Astrocyte (in vitro differentiated cells and primary cell): ENCODE results near the gene SNX5.

ENCODE experiments used
- EZH2 ChIP-seq: IDR thresholded peaks from 2 replicates; pipeline ENCODE4 v1.6.1; 2012; ENCODE audit warnings: mild to moderate bottlenecking, low read length, inconsistent platforms; ENCODE audit not compliant: insufficient read depth
- TF ChIP-seq, protein P1 (sequence below): IDR thresholded peaks from 2 replicates; pipeline ENCODE4 v1.5.1; 2011; ENCODE audit warnings: low read depth, mild to moderate bottlenecking, inconsistent platforms, low read length, moderate library complexity; ENCODE audit not compliant: insufficient read depth

DNA sequence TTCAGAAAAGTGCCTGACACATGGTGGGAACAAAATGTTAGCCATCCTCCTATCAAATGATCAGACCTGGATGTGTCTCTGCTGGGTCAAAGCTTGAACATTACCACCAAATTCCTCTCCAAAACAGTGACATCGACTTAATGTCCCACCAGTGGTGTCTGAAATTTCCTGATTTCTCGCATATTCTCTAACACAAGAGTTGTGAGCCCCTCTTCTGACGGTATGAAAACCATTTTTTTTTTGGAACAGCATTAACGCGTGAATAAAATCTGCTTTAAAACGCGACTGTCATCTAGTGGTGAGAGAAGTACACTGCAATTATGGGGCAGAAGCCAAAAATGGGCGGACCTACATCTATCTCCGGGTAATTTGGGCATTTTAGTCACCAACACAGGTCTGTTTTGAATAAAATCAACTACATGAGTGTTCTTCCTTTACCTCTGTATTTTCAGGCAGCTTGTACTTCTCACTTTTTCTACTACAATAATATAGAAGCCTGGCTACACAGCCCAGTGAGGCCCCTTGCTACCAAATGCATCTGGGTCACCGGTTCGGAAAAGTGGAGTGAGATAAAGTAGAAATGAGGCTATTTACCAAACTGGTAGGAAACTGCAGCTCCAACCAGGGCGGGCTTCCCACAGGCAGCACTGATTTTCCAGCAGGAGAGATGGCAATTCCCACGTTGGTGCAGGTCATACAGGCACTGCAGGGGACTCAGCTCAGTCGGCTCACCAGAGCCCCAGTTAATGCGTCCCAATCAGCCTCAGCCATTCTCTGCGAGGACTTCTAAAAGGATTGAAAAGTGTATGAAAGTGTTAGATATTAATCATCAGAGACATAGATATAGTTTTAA, 27.6 kb upstream of the SNX5 start:
- TF ChIP-seq, protein P1, sequence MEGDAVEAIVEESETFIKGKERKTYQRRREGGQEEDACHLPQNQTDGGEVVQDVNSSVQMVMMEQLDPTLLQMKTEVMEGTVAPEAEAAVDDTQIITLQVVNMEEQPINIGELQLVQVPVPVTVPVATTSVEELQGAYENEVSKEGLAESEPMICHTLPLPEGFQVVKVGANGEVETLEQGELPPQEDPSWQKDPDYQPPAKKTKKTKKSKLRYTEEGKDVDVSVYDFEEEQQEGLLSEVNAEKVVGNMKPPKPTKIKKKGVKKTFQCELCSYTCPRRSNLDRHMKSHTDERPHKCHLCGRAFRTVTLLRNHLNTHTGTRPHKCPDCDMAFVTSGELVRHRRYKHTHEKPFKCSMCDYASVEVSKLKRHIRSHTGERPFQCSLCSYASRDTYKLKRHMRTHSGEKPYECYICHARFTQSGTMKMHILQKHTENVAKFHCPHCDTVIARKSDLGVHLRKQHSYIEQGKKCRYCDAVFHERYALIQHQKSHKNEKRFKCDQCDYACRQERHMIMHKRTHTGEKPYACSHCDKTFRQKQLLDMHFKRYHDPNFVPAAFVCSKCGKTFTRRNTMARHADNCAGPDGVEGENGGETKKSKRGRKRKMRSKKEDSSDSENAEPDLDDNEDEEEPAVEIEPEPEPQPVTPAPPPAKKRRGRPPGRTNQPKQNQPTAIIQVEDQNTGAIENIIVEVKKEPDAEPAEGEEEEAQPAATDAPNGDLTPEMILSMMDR = peak; percentile 100
- TF ChIP-seq EZH2 = no peak
